ENCODE data around the gene SYNDIG1L. TPM values are rescaled to one million over a fixed set of nuclear protein-coding genes. Genes with fewer than 3 reads are reported as not detected.

Gene SYNDIG1L
- total and polyA plus RNA-seq, 2 of the 4 experiments (the other 2 are of a cell fraction) = not detected

DNA sequence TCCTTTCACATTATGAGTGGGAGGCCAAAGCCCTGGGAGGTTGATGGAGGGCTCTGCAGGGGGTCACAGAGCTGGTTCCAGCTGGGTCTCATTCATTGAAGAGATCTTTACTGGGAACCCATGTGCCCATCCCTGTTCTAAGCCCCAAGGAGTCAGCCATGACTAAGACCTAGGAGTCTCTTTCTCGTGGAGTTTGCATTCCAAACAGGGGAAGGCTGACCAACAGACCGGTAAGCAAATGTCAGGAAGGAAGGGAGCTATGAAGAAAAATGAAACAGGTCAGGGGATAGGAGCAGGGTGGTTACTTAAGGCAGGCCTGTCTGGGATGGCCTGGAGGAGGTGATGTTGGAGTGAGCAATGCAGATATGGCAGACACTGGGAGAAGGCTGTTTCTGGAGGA lies 31.5 kb downstream of the SYNDIG1L start:
- in situ Hi-C loops (cut with MboI; ENCODE audit: low sequenced_read_pairs) = no loop called here
- Histone ChIP-seq H2AK9ac (replicated peaks; ENCODE audit: low read depth, low read length, poor library complexity) (no peak overlapping the region), H3K9me1 (ENCODE audit: insufficient read depth, low read length) (no peaks in the 10 kb centered on the region), H4K8ac (ENCODE audit: low read depth in 2 of 2, low read length in 2 of 2) (no peak overlapping the region), H2AFZ (replicated peaks; ENCODE audit: low read length, poor library complexity) (no peak overlapping the region), H3K27me3 (ENCODE audit: control insufficient read depth, insufficient read depth, low read length) (peaks cover 62% of the 10 kb centered on the region), H4K20me1 (ENCODE audit: insufficient read depth, low read length) (no peaks in the 10 kb centered on the region), H2BK5ac (ENCODE audit: low read depth, low read length, poor library complexity, severe bottlenecking) (no peak overlapping the region), H2BK20ac (ENCODE audit: low read depth, low read length) (no peak overlapping the region), H2BK120ac (ENCODE audit: low read depth, low read length) (no peak overlapping the region), H3K4me1 (ENCODE audit: control insufficient read depth, insufficient read depth, low read length) (no peaks in the 10 kb centered on the region), H3K4ac (ENCODE audit: low read depth, low read length) (no peak overlapping the region), H2BK15ac (ENCODE audit: low read depth, low read length) (no peak overlapping the region), H4K91ac (ENCODE audit: insufficient read depth, low read depth, low read length) (no peak overlapping the region), H3K4me3 (ENCODE audit: insufficient read depth, low read depth, low read length) (no peak overlapping the region), H3K23ac (ENCODE audit: low read depth, low read length) (no peak overlapping the region), H3K14ac (replicated peaks; ENCODE audit: low read depth, low read length) (no peak overlapping the region), H2AK5ac (ENCODE audit: low read depth, low read length) (no peak overlapping the region), H3K79me1 (ENCODE audit: low read depth in 1 of 2, low read length in 2 of 2) (no peaks in the 10 kb centered on the region), H3K27ac (ENCODE audit: insufficient read depth, low read length) (no peak overlapping the region), H3K9me3 (ENCODE audit: control insufficient read depth, insufficient read depth, low read length) (no peaks in the 10 kb centered on the region), H3K4me2 (ENCODE audit: low read depth, low read length) (no peak overlapping the region), H3K36me3 (ENCODE audit: control insufficient read depth, insufficient read depth, low read length) (no peaks in the 10 kb centered on the region), H3K18ac (ENCODE audit: low read depth, low read length) (no peak overlapping the region), H3K9ac (ENCODE audit: low read depth, low read length) (no peak overlapping the region), H4K5ac (ENCODE audit: low read depth, low read length) (no peak overlapping the region), H3K56ac (ENCODE audit: extremely low read depth, insufficient read depth, low read length) (no peak overlapping the region)
- dilution Hi-C loops (cut with HindIII; ENCODE audit: low sequenced_read_pairs, unreplicated experiment) = no loop called here
- BruUV-seq (replicated peaks) = no TSS peak
- CTCF ChIA-PET = no interaction called here
- POLR2A ChIA-PET (ENCODE audit: unreplicated experiment) = no interaction called here
- WGBS, 2 experiments (ENCODE audit: extremely low coverage in 2 of 2, insufficient read length in 1 of 2) = no CpG with 5 or more reads among the region's 2 CpGs
- TF ChIP-seq FOS (IDR thresholded peaks at IDR 0.05; ENCODE audit: low read depth, low read length) (no peak), SMC3 (IDR thresholded peaks at IDR 0.05; ENCODE audit: low read depth, low read length) (no peak), MXI1 (IDR thresholded peaks at IDR 0.05; ENCODE audit: borderline replicate concordance, low read depth, low read length) (no peak), RAD21 (IDR thresholded peaks at IDR 0.05; ENCODE audit: low read length) (no peak), NFE2L2 (IDR thresholded peaks at IDR 0.05; ENCODE audit: low read depth, low read length) (no peak), BHLHE40 (IDR thresholded peaks at IDR 0.05; ENCODE audit: low read depth, low read length) (no peak)
- ATAC-seq (ENCODE audit: low read depth) (no peak), DNase-seq (no peak)
- intact Hi-C loops (cut with micrococcal nuclease) = no loop called here
